Endothelial cell of hepatic sinusoid (primary cell): ENCODE data around the gene NPPA.
"Not testable (repeated sequence)": the region's sequence is repeated elsewhere in the genome, so short reads cannot be mapped to it uniquely, and the experiment has no call there.

Experiments used
- in situ Hi-C: cut with HindIII; loops from 2 replicates; pipeline ENCODE4 v1.10.0; 2017; ENCODE audit warnings: low sequenced_read_pairs

The NPPA gene

DNA sequence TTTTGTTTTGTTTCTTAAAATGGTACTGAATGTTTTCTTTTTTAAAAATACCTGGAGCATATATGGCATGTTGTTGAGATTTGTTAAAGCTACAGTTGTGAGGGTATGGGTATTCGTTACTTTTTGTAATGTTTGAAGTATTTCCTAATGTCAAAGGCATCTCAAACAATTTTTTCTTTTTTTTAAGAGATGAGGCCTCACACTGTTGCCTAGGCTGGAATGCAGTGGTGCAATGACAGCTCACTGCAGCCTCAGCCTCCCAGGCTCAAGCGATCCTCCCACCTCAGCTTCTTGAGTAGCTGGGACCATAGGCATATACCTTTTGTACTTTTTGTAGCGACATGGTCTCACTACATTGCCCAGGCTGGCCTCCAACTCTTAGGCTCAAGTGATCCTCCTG, 25.5 kb downstream of the NPPA start:
- in situ Hi-C loops, result no loop called here

DNA sequence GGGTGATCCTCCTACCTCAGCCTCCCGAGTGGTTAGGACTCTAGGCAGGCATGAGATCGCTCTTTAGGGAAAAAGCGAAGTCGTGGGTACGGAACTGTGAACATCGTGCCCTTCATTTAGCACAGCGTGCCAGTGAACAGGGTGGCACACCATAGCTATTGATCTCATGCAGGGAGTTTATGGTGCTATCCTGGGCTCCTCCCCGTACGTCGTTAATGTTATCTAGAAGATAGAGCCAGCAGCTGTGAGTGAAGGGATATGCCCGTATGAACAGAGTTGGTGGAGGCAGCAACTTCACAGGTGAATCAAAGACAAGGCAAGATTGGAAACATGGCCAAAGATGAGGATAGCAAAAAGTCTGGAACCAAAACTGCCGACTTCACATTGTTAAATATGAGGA, 30.4 kb downstream of the NPPA start:
- in situ Hi-C loops, result no loop called here

DNA sequence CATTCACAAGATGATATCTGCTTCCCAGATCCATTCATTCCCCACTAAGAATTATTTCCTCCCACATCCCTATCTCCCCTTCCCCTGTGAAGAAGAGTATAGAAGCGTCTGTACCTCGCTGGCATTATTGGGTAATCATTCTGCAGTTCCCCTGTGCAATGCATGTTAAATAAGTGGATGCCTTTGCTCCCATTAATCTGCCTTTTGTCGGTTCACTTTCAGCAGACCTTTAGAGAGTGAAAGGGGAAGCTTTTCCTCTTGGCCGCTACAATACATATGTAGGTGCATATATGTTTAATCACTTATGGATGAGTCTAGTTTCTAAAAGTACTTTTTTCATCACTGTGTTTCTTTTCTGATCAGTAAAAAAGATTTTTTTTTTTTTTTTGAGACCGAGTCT, 34.6 kb downstream of the NPPA start:
- in situ Hi-C loops, result loop anchor here (5.0 kb wide), 2 partner anchors 49 to 74 kb away; no protein-coding TSS in a partner anchor

DNA sequence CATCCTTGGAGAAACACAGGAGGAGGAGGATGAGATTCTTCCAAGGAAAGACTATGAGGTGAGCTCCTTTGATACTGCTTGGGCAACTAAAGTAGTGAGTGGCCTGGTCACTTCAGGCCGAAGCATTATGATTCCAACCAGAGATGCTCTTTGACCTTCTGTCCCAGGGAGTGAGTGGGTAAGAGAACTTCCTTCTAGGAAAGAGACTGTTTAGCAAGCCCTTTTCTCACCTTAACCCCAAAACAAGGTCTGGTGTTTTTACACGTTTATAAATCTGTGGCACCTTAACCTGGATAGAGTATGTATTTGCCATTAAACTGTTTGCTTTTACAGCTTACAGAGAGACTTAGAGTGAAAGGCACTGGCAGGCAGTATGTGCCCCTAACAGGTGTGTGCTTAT, 40.5 kb downstream of the NPPA start:
- in situ Hi-C loops, result no loop called here

DNA sequence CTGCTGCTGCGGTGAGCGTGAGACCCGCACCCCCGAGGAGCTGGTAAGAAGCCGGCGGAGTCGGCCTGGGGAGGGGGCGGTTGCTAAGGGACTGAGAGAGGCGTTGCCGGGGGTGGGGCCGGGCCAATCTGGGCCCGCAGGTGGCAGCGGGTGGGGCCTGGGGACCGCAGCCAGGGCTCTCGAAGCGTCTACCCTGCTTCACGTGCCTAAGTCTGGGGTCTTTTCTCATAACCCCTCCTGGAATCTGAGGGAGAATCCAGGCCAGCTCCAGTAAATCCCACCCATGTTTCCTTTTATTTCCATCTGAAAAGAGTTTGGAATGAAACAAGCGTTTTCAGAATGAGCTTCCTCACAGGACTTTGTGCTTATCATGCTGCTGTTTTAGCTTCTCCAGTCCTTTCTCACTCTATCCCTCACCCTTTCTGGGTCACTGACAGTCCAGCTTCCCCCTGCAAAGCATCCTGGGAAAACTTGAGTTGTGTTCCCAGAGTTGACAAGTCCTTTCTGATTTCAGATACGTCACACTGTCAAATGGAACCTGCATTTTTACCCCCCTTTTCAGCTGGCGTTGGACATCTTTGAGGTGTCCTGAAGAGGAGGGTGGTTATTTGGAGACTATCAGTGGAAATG, 41.2 kb downstream of the NPPA start:
- in situ Hi-C loops, result no loop called here

DNA sequence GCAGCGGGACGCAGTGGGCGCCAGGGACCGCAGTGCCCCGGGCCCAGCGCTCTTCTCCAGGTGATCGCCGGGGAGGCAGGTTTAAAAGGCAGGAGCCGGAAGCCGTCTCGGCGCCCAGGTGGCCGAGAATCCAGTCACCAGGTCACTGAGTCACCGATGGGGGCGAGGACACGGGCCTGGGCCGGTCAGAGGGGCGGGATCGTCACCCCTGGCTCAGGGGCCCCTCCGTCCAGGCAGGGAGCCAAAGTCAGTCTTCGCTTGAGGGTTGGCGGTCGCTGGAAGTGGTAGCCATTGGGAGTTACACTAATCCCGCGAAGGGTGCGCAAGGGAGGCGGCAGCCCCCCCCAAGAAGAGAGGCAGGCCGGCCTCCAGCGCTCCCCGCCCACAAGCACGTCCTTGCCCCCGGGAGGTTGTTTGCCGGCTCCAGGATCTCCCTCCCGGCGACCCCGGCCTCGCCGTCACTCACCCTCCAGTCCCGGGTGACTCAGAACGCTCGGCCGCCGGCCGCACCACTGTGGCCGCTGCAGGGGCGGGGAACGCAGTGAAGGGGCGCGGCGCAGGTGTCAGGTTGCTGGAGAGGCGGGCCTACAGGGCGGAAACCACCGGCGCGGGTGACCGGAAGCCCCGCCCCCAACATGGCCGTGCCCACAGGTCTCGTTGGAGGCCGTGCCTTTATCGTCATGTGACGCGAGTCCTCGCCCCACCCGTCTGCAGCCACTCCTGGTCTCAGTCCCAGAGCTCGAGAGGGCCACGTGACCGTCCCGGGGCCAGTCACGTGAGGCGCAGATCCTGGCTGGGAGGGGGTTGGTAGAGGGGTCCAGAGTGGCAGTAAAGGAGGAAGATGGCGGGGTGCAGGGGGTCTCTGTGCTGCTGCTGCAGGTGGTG, 41.9 kb downstream of the NPPA start, which contains the start of the genes CLCN6 and MTHFR:
CLCN6 (plus strand) TSS at position 770 of the 885 bp plus-strand sequence; CDS start at position 842, 72 bp downstream.
MTHFR (minus strand) TSS at position 543 of the 885 bp plus-strand sequence. CDS start 2,848 bp downstream, outside the sequence.
- in situ Hi-C loops, result no loop called here

DNA sequence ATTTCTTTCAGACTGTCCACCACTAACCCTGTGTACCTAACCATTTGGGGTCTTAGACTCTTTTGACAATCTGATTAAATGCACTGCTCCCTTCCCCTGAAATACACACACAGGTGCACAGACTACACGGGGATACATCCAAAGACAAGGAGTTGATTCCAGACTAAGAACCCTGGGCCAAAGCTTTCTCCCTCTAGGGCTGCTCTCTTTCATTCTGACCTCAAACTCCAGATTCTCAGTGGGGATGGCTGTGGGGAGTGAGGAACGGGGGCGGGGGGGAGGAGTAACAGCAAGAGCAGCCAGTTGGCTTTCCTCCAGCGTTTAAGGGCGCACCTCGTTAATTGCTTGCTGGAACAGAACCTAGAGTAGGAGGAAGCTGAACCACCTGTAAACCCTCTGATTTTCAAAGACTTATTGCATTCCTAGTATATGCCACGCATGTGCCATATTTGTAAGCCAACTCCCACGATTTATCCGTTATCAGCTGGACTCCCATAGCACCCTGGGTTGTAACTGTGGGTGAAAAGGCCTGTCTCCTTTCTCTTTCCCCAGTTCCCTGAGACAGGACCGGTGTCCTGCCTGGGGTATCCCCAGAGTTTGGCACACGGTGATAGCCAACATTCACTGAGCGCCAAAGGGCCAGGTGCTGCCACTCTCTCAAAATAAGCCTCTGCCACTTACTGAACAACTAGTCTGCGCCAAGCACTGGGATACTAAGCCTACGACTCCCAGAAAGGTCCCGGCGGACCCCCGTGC, 42.7 kb downstream of the NPPA start:
- in situ Hi-C loops, result no loop called here

DNA sequence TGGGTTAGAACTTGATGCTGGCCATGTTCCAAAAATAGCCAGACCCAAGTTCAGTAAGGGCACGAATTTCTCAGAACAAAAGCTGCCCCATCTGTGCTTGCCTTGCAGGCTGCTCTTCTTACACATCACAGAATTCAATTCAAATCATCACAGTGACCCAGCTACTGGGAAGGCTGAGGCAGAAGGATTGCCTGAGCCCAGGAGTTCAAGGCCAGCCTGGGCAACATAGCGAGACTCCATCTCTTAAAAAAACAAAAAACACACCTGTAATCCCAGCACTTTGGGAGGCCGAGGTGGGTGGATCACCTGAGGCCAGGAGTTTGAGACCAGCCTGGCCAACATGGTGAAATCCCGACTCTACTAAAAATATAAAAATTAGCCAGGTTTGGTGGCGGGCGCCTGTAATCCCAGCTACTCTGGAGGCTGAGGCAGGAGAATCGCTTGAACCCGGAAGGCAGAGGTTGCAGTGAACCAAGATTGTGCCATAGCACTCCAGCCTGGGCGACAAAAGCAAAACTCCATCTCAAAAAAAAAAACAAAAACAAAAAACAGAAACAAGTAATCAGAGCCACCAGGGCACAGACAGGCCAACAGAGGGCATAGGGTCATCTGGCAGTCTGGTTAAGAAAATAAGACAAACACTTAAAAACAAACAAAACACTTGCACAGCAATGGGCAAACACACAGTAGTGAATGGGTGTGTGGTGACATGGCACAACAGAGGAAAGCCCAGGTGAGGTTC, 43.5 kb downstream of the NPPA start:
- in situ Hi-C loops, result not testable (repeated sequence)

DNA sequence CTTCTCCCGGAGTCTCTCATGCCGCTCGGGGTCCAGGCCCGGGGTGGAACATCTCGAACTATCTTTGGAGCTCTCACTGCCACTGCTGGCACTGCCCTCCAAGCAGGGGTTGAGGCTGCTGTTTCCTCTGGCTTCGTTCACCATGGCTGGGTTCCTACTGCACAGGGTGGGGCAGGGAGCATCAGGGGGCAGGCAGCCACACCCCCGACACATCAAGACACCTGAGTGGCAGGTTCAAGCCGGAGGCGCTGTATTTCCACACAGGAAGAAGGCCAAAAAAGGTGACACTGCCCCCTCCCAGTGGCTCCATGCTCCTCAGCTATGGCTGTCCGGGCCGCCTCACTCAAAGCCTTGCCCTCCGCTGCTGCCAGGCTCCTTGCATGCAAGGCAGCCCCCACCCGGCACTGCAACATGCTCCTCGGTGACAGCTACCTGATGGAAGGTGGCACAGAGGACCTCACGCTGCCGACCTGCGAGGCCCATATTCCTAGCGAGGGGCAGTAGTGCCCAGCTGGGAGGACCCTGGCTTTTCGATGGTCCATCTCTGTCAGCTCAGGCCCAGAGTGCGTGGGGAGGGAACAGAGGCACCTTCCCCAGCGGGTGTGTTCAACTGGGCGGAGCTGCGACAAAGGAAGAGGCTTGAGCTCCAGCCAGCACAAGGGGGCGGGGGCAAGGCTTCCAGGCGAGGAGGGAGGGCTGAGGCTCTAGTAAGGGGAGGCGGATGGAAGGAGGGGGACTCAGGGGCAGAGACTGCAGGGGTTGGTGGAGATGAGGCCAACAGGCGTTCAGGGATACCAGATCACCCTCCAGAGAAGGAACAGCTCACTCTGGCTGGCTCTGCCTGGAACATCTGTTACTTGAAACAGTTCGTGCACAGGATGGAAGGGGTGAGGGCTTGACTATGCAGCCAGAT, 44.4 kb downstream of the NPPA start:
- in situ Hi-C loops, result no loop called here

DNA sequence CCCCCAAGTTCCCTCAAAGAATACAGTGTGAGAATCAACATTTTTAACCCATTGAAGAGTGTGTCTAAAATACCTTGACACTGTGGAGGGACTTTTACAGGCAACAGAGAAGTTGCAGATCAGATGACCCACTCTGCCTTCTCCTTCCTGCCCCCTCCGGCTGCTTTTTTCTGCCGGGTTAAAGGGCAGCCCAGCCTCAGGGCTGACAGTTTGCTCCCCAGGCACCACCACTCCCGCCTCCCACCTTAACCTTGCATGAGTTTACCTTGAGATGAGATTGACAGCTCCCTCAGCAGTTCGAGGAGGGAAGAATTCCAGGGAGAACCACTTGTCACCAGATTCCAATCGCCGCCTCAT, 45.0 kb downstream of the NPPA start:
- in situ Hi-C loops, result no loop called here

DNA sequence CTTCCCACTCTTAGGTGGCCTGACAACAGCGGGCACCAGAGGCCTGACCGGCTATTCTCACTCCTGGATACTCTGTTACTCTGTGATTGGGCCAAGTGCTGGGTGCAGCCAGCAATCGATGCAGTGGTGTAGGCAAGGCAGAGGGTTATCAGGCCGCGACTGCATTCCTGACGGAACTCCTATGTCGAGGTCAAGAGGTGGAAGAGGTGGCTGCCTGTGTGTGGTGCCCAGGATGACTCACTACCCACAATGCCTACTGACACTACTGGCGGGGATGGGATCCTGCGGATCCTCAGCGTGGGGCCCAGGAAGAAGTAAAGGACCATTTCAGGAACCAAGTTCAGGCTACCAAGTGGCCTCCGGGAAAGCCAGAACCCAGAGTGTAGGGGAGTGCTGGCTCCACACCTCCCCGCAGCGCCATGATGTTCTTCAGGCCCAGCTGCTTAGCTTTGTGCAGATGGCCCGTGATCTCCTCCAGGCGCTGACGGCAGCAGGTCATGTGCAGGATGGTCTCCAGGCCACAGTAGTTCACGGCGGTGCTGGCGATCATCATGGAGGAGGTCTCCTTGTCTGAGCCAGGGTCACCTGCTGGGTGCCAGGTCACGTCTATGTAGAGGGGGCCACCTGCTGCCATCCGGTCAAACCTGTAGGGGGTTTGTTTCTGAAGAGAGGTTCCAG, 46.7 kb downstream of the NPPA start:
- in situ Hi-C loops, result no loop called here

DNA sequence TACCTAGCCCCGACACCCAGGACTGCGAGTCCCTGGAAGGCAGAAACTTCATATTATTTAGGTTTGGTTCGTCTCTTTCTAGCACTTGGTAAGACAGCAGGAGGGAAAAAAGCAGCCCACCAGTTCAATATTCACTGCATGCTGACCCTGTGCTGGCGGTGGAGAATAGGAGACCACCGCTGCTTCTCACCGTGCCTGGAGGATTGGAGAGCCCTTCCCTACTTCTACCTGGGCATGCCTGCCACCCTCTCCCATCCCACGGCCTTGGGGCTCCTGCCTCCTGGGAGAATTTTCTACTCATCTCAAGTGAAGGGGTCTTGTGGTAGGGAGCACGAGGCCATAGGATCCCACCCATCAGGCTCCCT, 47.2 kb downstream of the NPPA start:
- in situ Hi-C loops, result no loop called here

DNA sequence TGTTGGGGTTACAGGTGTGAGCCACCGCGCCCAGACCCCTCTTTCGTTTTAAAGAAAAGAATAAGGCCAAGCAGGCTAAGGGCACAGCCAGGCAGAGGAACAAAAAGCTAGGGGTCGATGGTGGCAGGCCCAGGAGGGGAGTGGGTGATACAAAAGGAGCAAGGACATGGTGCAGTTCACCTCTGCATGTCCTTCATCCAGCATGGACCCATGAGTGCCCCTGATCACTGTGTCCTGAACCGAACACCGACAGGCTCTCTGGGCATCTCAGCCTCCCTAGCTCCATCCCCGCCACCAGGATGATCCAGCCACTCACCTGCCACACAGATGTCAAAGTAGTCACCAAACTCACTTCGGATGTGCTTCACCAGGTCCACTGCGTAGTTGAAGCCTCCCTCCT, 47.7 kb downstream of the NPPA start:
- in situ Hi-C loops, result loop anchor here (10.0 kb wide), 1 partner anchor 135 kb away; the partner anchor contains the start of gene FBXO6

DNA sequence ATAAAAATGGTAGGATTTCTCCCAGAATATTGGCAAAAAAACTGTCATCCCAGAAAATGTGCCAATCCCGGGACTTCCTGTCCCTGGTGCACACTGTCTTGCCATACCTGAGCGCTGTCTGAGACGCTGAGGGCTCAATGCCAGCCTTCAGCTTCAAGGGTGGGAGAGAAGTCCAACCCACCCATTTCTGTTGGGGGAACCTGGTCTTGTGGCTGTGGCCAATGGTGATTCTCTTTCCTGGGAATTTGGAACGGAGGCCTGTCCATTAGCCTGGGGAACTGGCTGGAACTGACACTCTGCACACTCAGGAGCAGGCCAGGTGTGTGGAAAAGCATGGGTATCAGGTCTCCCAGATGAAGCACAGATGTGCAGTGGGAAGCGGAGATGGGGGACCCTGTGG, 48.5 kb downstream of the NPPA start:
- in situ Hi-C loops, result loop anchor here (10.0 kb wide), 1 partner anchor 134 kb away; the partner anchor contains the start of gene FBXO6

DNA sequence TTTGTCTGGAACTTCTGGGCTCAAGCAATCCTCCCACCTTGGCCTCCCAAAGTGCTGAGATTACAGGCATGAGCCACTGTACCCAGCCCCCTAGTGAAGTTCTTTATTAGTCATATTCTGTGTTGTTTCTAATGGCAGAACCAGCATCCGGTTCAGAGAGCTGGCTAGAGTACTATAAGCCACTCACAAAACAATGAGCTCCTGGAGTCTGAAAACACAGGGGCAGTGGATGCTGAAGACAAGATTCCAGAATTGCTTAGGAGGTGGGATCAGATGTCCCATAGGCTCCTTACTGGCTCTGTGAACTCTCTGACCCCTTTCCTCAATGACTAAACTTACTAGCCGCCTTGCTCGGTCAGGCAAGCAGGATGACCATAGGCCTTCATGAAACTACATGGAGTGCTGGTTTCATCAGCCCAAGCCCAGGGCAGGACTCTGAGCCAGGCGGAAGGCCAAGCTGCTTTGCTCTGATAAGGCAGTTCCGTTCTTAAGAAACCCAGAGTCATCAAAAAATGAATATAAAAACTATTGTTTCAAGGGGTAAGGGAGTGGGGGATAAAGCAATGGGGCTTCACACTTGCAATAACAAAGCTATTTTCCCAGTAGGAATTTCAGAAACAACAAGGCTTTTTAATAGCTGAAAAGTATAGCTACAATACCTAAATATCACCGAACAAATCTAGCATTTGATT, 49.9 kb downstream of the NPPA start:
- in situ Hi-C loops, result loop anchor here (10.0 kb wide), 1 partner anchor 133 kb away; the partner anchor contains the start of gene FBXO6

DNA sequence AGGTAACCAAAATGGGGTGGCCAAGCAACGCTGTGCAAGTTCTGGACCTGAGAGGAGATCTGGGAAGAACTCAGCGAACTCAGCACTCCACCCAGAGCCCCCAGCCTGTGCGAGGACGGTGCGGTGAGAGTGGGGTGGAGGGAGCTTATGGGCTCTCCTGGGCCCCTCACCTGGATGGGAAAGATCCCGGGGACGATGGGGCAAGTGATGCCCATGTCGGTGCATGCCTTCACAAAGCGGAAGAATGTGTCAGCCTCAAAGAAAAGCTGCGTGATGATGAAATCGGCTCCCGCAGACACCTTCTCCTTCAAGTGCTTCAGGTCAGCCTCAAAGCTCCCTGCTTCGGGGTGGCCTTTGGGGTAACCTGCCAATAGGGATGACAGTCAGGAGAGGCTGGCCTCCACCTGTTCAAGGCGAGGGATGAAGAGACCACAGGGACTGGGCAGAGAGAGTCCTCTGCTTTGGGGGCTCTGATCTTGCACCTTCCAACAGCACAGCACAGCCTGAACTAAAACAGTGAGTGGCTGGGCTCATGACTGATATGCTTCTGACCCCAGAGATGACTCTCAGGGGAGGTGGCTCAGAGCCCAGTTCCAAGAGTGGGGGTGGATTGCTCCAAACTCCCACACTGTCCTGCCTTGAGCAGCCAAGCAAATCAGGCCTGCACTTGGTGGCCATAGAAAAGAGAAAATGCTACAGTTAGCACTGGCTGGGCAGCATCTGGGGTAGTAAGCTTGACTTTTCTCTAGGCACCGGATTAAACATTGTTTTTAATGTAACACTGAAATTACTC, 51.4 kb downstream of the NPPA start:
- in situ Hi-C loops, result loop anchor here (10.0 kb wide), 1 partner anchor 131 kb away; the partner anchor contains the start of gene FBXO6
